ENCODE measurements around the gene CDC42BPA. TPM values are rescaled to one million over a fixed set of nuclear protein-coding genes. Genes with fewer than 3 reads are reported as not detected.

CDC42BPA gene
- total RNA-seq, 1 experiment from 2014 or later: not detected

- Histone ChIP-seq H3K79me2 (ENCODE audit: low read length) (no peaks in the 10 kb centered on the region), H3K4me1 (ENCODE audit: low read length) (no peaks in the 10 kb centered on the region; the same call in 1 of the 2 replicates), H4K20me1 (ENCODE audit: insufficient read depth, low read depth, low read length) (no peaks in the 10 kb centered on the region), H3K27me3 (ENCODE audit: low read length) (no peaks in the 10 kb centered on the region), H3K27ac (ENCODE audit: low read length) (no peak overlapping the region), H2AFZ (ENCODE audit: low read length) (no peak overlapping the region), H3K4me3 (ENCODE audit: low read length) (no peak overlapping the region), H3K9me3 (ENCODE audit: low read length) (no peaks in the 10 kb centered on the region), H3K9ac (ENCODE audit: low read length) (no peak overlapping the region), H3K36me3 (ENCODE audit: insufficient read depth, low read length) (no peaks in the 10 kb centered on the region), H3K9me2 (replicated peaks; ENCODE audit: insufficient read depth, low read length) (no peaks in the 10 kb centered on the region), H3K4me2 (ENCODE audit: low read depth, low read length, poor library complexity, severe bottlenecking) (no peak overlapping the region)
- DNase-seq: no peak
Measured at GRCh38 chr1:226973371-226973897, 344.9 kb downstream of the CDC42BPA start.

DNA sequence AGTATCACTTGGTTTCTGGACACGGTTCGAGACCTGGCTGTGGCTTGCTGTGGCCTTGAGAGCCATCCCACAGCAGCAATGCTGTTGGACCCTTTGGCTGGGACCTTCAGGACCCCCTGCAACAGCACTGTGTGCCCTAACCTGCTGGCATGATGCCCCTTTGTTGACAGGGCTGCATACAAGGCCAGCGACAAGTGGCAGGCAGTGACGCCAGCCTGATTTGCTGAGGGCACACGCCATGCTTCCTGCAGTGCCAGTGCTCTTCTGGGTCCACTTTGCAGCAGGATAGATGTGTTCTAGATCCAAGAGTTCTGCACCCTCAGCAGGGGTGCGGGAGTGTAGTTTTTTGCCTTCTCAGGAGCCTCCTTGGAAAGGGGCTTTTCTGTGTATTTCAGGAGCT is 345.4 kb downstream of the CDC42BPA start:
- Histone ChIP-seq H3K27ac (ENCODE audit: low read length) (no peak overlapping the region), H3K9me2 (replicated peaks; ENCODE audit: insufficient read depth, low read length) (no peaks in the 10 kb centered on the region), H3K79me2 (ENCODE audit: low read length) (no peaks in the 10 kb centered on the region), H3K9ac (ENCODE audit: low read length) (no peak overlapping the region), H3K4me2 (ENCODE audit: low read depth, low read length, poor library complexity, severe bottlenecking) (no peak overlapping the region), H3K4me3 (ENCODE audit: low read length) (no peak overlapping the region), H3K9me3 (ENCODE audit: low read length) (no peaks in the 10 kb centered on the region), H3K27me3 (ENCODE audit: low read length) (no peaks in the 10 kb centered on the region), H2AFZ (ENCODE audit: low read length) (no peak overlapping the region), H3K4me1 (ENCODE audit: low read length) (no peaks in the 10 kb centered on the region; the same call in 1 of the 2 replicates), H4K20me1 (ENCODE audit: insufficient read depth, low read depth, low read length) (no peaks in the 10 kb centered on the region), H3K36me3 (ENCODE audit: insufficient read depth, low read length) (no peaks in the 10 kb centered on the region)
- no peak for DNase-seq

- no peaks in the 10 kb centered on the region for H3K36me3 ChIP-seq (ENCODE audit: insufficient read depth, low read length)
- H3K27me3 ChIP-seq (ENCODE audit: low read length): no peaks in the 10 kb centered on the region
- H3K4me1 ChIP-seq (ENCODE audit: low read length): no peaks in the 10 kb centered on the region; the same call in 1 of the 2 replicates
- H3K79me2 ChIP-seq (ENCODE audit: low read length): no peaks in the 10 kb centered on the region
- H3K27ac ChIP-seq (ENCODE audit: low read length): no peak overlapping the region
- H3K9me3 ChIP-seq (ENCODE audit: low read length): no peaks in the 10 kb centered on the region
- H3K9me2 ChIP-seq (replicated peaks; ENCODE audit: insufficient read depth, low read length): no peaks in the 10 kb centered on the region
- no peak overlapping the region for H3K9ac ChIP-seq (ENCODE audit: low read length)
- no peaks in the 10 kb centered on the region for H4K20me1 ChIP-seq (ENCODE audit: insufficient read depth, low read depth, low read length)
- H2AFZ ChIP-seq (ENCODE audit: low read length): no peak overlapping the region
- no peak for DNase-seq
- no peak overlapping the region for H3K4me3 ChIP-seq (ENCODE audit: low read length)
- no peak overlapping the region for H3K4me2 ChIP-seq (ENCODE audit: low read depth, low read length, poor library complexity, severe bottlenecking)
Measured at GRCh38 chr1:226971765-226972164, 346.5 kb downstream of the CDC42BPA start.

DNA sequence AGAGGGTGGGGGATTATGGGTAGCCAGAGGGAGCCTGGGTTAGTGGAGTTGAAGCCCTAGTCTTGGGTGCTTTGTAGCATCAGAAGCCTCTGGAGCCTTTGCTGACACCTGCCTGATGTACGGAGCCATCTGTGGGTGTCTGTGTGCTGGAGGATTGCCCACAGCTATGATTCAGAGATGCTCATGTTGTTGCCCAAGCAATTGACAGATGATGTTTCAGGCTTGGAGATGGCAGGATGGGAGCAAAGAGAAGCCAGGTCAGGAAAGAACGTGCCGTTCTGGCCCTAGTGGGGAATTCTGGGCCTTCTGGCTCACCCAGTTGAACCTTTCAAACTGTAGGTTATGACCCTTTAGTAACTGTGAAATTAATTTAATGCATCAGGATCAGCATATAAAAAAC is 350.6 kb downstream of the CDC42BPA start:
- Histone ChIP-seq H3K27ac (ENCODE audit: low read length) (no peak overlapping the region), H4K20me1 (ENCODE audit: insufficient read depth, low read depth, low read length) (no peaks in the 10 kb centered on the region)

GRCh38 chr1:226966683-226967082 is 351.6 kb downstream of the CDC42BPA start:
- no peak overlapping the region for H3K4me3 ChIP-seq (ENCODE audit: low read length)
- no peaks in the 10 kb centered on the region for H3K9me3 ChIP-seq (ENCODE audit: low read length)
- no peaks in the 10 kb centered on the region for H3K36me3 ChIP-seq (ENCODE audit: insufficient read depth, low read length)
- H3K4me2 ChIP-seq (ENCODE audit: low read depth, low read length, poor library complexity, severe bottlenecking): no peak overlapping the region
- no peak for DNase-seq
- H3K9ac ChIP-seq (ENCODE audit: low read length): no peak overlapping the region
- no peaks in the 10 kb centered on the region for H3K9me2 ChIP-seq (replicated peaks; ENCODE audit: insufficient read depth, low read length)
- H3K4me1 ChIP-seq (ENCODE audit: low read length): peaks cover 14% of the 10 kb centered on the region
- no peaks in the 10 kb centered on the region for H4K20me1 ChIP-seq (ENCODE audit: insufficient read depth, low read depth, low read length)
- H3K27ac ChIP-seq (ENCODE audit: low read length): no peak overlapping the region
- no peaks in the 10 kb centered on the region for H3K79me2 ChIP-seq (ENCODE audit: low read length)
- H3K27me3 ChIP-seq (ENCODE audit: low read length): no peaks in the 10 kb centered on the region
- H2AFZ ChIP-seq (ENCODE audit: low read length): no peak overlapping the region

More for the DNA sequence above, 350.6 kb downstream of the CDC42BPA start:
- Histone ChIP-seq H3K27me3 (ENCODE audit: low read length) (no peaks in the 10 kb centered on the region), H3K4me3 (ENCODE audit: low read length) (no peak overlapping the region), H3K36me3 (ENCODE audit: insufficient read depth, low read length) (no peaks in the 10 kb centered on the region), H3K9ac (ENCODE audit: low read length) (no peak overlapping the region), H2AFZ (ENCODE audit: low read length) (no peak overlapping the region), H3K4me2 (ENCODE audit: low read depth, low read length, poor library complexity, severe bottlenecking) (no peak overlapping the region), H3K4me1 (ENCODE audit: low read length) (peaks cover 13% of the 10 kb centered on the region), H3K9me2 (replicated peaks; ENCODE audit: insufficient read depth, low read length) (no peaks in the 10 kb centered on the region), H3K9me3 (ENCODE audit: low read length) (no peaks in the 10 kb centered on the region), H3K79me2 (ENCODE audit: low read length) (no peaks in the 10 kb centered on the region)
- DNase-seq: no peak

- Histone ChIP-seq H3K27me3 (ENCODE audit: low read length) (no peaks in the 10 kb centered on the region), H3K27ac (ENCODE audit: low read length) (no peak overlapping the region), H2AFZ (ENCODE audit: low read length) (no peak overlapping the region), H3K36me3 (ENCODE audit: insufficient read depth, low read length) (no peaks in the 10 kb centered on the region), H3K4me3 (ENCODE audit: low read length) (no peak overlapping the region), H4K20me1 (ENCODE audit: insufficient read depth, low read depth, low read length) (no peaks in the 10 kb centered on the region), H3K4me2 (ENCODE audit: low read depth, low read length, poor library complexity, severe bottlenecking) (no peak overlapping the region), H3K9me2 (replicated peaks; ENCODE audit: insufficient read depth, low read length) (no peaks in the 10 kb centered on the region), H3K9me3 (ENCODE audit: low read length) (no peaks in the 10 kb centered on the region), H3K9ac (ENCODE audit: low read length) (no peak overlapping the region), H3K4me1 (ENCODE audit: low read length) (peaks cover 14% of the 10 kb centered on the region), H3K79me2 (ENCODE audit: low read length) (no peaks in the 10 kb centered on the region)
- no peak for DNase-seq
Measured at GRCh38 chr1:226965581-226966440, 352.5 kb downstream of the CDC42BPA start.

DNA sequence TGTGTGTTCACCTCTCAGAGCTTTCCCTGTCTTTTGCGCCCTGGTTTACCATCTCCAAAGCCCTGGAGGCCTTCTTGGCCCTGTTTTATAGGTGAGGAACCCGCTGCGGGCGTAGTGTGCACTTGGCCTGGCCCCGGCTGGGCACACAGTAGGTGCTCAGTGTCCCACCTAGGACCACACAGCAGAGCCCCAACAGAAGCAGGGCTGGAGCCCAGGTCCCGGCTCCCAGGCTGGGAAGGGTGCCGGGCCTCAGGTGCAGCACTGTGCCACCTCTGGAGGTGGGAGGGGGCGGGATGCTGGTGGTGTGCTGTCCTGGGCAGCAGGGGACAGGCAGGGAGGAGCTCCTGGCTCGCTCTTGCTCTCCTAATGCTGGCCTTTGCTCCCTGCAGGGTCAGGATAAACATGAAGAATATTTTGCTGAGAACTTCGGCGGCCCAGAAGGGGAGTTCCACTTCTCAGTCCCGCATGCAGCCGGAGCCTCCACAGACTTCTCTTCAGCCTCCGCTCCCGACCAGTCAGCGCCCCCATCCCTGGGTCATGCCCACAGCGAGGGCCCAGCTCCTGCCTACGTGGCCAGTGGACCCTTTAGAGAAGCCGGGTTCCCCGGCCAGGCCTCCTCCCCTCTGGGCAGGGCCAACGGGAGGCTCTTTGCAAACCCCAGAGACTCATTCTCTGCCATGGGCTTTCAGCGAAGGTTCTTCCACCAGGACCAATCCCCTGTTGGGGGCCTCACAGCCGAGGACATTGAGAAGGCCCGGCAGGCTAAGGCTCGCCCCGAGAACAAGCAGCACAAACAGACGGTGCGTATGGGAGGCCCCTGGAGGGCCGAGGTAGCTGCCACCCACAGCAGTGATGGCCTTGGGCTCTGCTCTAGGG is 353.4 kb downstream of the CDC42BPA start:
- H3K79me2 ChIP-seq (ENCODE audit: low read length): no peaks in the 10 kb centered on the region
- no peak for DNase-seq
- H3K9ac ChIP-seq (ENCODE audit: low read length): no peak overlapping the region
- H3K9me3 ChIP-seq (ENCODE audit: low read length): peaks cover 5% of the 10 kb centered on the region
- no peak overlapping the region for H2AFZ ChIP-seq (ENCODE audit: low read length)
- no peaks in the 10 kb centered on the region for H4K20me1 ChIP-seq (ENCODE audit: insufficient read depth, low read depth, low read length)
- no peak overlapping the region for H3K27ac ChIP-seq (ENCODE audit: low read length)
- no peaks in the 10 kb centered on the region for H3K27me3 ChIP-seq (ENCODE audit: low read length)
- H3K4me2 ChIP-seq (ENCODE audit: low read depth, low read length, poor library complexity, severe bottlenecking): no peak overlapping the region
- peaks cover 14% of the 10 kb centered on the region for H3K4me1 ChIP-seq (ENCODE audit: low read length)
- no peaks in the 10 kb centered on the region for H3K36me3 ChIP-seq (ENCODE audit: insufficient read depth, low read length)
- H3K4me3 ChIP-seq (ENCODE audit: low read length): no peak overlapping the region
- no peaks in the 10 kb centered on the region for H3K9me2 ChIP-seq (replicated peaks; ENCODE audit: insufficient read depth, low read length)

GRCh38 chr1:226964068-226964425 is 354.2 kb downstream of the CDC42BPA start:
- no peaks in the 10 kb centered on the region for H4K20me1 ChIP-seq (ENCODE audit: insufficient read depth, low read depth, low read length)
- H3K4me1 ChIP-seq (ENCODE audit: low read length): peaks cover 14% of the 10 kb centered on the region
- H3K79me2 ChIP-seq (ENCODE audit: low read length): 0 out of 2 replicates have a peak, but pooled peaks cover 4% of the 10 kb centered on the region
- no peak overlapping the region for H2AFZ ChIP-seq (ENCODE audit: low read length)
- H3K4me2 ChIP-seq (ENCODE audit: low read depth, low read length, poor library complexity, severe bottlenecking): no peak overlapping the region
- no peaks in the 10 kb centered on the region; the same call in 1 of the 2 replicates for H3K36me3 ChIP-seq (ENCODE audit: insufficient read depth, low read length)
- peaks cover 9% of the 10 kb centered on the region for H3K9me3 ChIP-seq (ENCODE audit: low read length)
- no peak overlapping the region for H3K27ac ChIP-seq (ENCODE audit: low read length)
- H3K4me3 ChIP-seq (ENCODE audit: low read length): no peak overlapping the region
- no peaks in the 10 kb centered on the region for H3K27me3 ChIP-seq (ENCODE audit: low read length)
- H3K9me2 ChIP-seq (replicated peaks; ENCODE audit: insufficient read depth, low read length): no peaks in the 10 kb centered on the region
- no peak for DNase-seq
- H3K9ac ChIP-seq (ENCODE audit: low read length): no peak overlapping the region
